Panc1 (cell line): ENCODE data around the gene MRC2. TPM values are rescaled to one million over a fixed set of nuclear protein-coding genes. Genes with fewer than 3 reads are reported as not detected.

Experiments
- ATAC-seq: fragments of 200-7000 bp; cut with Tn5 transposase; 2 replicates; pipeline ENCODE4 v1.9.1; 2020; ENCODE audit warnings: mild to moderate bottlenecking, moderate library complexity
- BruUV-seq: library from RNA; stranded (reverse); fragments of 400-500 nt; replicated peaks from 2 replicates; lab custom pipeline; 2021; lab: Mats Ljungman, UMichigan
- CTCF ChIA-PET: fragments of 300-600 bp; sonication (Branson Sonifier 250); formaldehyde crosslinking; loops from one replicate; lab custom pipeline; 2022; ENCODE audit warnings: antibody characterized with exemption; lab: Charles Lee
- POLR2A ChIA-PET: fragments of 300-600 bp; sonication (Branson Sonifier 250); formaldehyde crosslinking; loops from one replicate; lab custom pipeline; 2022; ENCODE audit warnings: antibody characterized with exemption; lab: Charles Lee
- DNase-seq: peaks from one replicate; pipeline ENCODE4 v3.0.0-alpha.2; 2010; ENCODE audit warnings: low read depth, low spot score
- H3K27ac ChIP-seq: 2 replicates; pipeline ENCODE4 v1.5.1; 2011; ENCODE audit warnings: mild to moderate bottlenecking, low read length, inconsistent platforms
- H3K27me3 ChIP-seq: fragments of 200-500 bp; sonication (Bioruptor generic); 2 replicates; pipeline ENCODE4 v1.6.0; 2014; ENCODE audit warnings: low read length, inconsistent platforms; ENCODE audit not compliant: control insufficient read depth, insufficient read depth
- H3K36me3 ChIP-seq: fragments of 200-500 bp; sonication (Bioruptor generic); 2 replicates; pipeline ENCODE4 v1.5.1; 2014; ENCODE audit warnings: inconsistent platforms, mild to moderate bottlenecking, low read length, moderate library complexity; ENCODE audit not compliant: control insufficient read depth, insufficient read depth
- H3K4me1 ChIP-seq: 2 replicates; pipeline ENCODE4 v1.5.1; 2011; ENCODE audit warnings: inconsistent platforms, mild to moderate bottlenecking, low read length, moderate library complexity; ENCODE audit not compliant: control insufficient read depth, insufficient read depth
- H3K4me3 ChIP-seq, 2 experiments: 2 replicates each; pipeline ENCODE4 v1.5.1; 2011 to 2012; ENCODE audit warnings: low read depth in 2 of 2, low read length in 2 of 2, mild to moderate bottlenecking in 2 of 2, inconsistent platforms in 1 of 2, moderate library complexity in 1 of 2
- H3K9me3 ChIP-seq: fragments of 200-500 bp; sonication (Bioruptor generic); 2 replicates; pipeline ENCODE4 v1.5.1; 2014; ENCODE audit warnings: low read depth, mild to moderate bottlenecking, inconsistent platforms, low read length, moderate library complexity; ENCODE audit not compliant: control insufficient read depth, insufficient read depth
- POLR2AphosphoS5 ChIP-seq: IDR thresholded peaks from 2 replicates; pipeline ENCODE4 v1.6.1; 2012; ENCODE audit warnings: mild to moderate bottlenecking, low read depth, low read length, moderate library complexity
- SIN3A ChIP-seq: IDR thresholded peaks from 2 replicates; pipeline ENCODE4 v1.6.1; 2012; ENCODE audit warnings: low read depth, mild to moderate bottlenecking, low read length, moderate library complexity, borderline replicate concordance; ENCODE audit not compliant: insufficient read depth
- TCF7L2 ChIP-seq: IDR thresholded peaks from 2 replicates; pipeline ENCODE4 v1.6.1; 2011; ENCODE audit warnings: mild to moderate bottlenecking, low read depth, low read length, inconsistent platforms
- in situ Hi-C: cut with HindIII; loops from 2 replicates; pipeline ENCODE4 v1.10.0; 2016; ENCODE audit warnings: low sequenced_read_pairs, low pct_unique_long_range_greater_than_20kb
- intact Hi-C: fragments of 100-400 bp; cut with micrococcal nuclease; formaldehyde crosslinking; loops from one replicate; pipeline ENCODE4 v1.10.0; 2022; ENCODE audit not compliant: unreplicated experiment
- total RNA-seq: library from RNA; stranded (reverse); gene quantifications from one replicate; pipeline ENCODE4 v1.2.1, GENCODE V29; 2021; ENCODE audit not compliant: unreplicated experiment
- TF ChIP-seq, protein P1 (sequence below), 2 experiments: IDR thresholded peaks; 2 replicates each; pipeline ENCODE4 v1.6.1; 2011 to 2012; ENCODE audit warnings: low read depth in 2 of 2, control low read depth in 1 of 2, low read length in 1 of 2, mild to moderate bottlenecking in 1 of 2, moderate library complexity in 1 of 2; ENCODE audit not compliant: insufficient read depth in 1 of 2
- TF ChIP-seq, protein P2 (sequence below): fragments of 450-650 bp; IDR thresholded peaks from 2 replicates; pipeline ENCODE4 v1.5.1; 2017; ENCODE audit warnings: mild to moderate bottlenecking

MRC2 gene
- total RNA-seq, 1 experiment from 2014 or later: 120 TPM

DNA sequence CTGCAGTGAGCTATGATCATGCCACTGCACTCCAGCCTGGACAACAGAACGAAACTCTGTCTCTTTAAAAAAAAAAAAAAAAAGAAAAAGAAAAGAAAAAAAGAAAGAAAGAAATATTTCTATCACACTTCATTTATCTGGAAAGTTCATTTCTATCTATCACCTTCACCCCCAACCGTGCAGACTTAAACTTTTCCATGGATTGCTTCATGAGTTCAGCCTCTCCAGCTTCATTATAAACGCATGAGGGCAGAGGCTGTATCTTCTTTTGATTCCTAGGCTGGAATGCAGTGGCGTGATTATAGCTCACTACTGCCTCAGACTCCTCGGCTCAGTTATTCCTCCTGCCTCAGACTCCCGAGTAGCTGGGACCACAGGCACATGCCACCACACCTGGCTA, 28.2 kb downstream of the MRC2 start:
- ATAC-seq (no peak), DNase-seq (no peak)
- intact Hi-C loops: no loop called here
- in situ Hi-C loops: no loop called here
- no peaks in the 10 kb centered on the region for H3K27me3 ChIP-seq
- H3K4me1 ChIP-seq: peaks cover 28% of the 10 kb centered on the region
- no peak overlapping the region for H3K4me3 ChIP-seq
- no peak overlapping the region for H3K27ac ChIP-seq
- no peaks in the 10 kb centered on the region for H3K36me3 ChIP-seq
- ChIA-PET POLR2A (interaction anchor here (0.7 kb wide), 1 partner anchor 49 kb away, joined by 5 read pairs; no protein-coding TSS in a partner anchor), CTCF (no interaction called here)
- no peaks in the 10 kb centered on the region for H3K9me3 ChIP-seq
- BruUV-seq: no TSS peak
- TF ChIP-seq, protein P1, sequence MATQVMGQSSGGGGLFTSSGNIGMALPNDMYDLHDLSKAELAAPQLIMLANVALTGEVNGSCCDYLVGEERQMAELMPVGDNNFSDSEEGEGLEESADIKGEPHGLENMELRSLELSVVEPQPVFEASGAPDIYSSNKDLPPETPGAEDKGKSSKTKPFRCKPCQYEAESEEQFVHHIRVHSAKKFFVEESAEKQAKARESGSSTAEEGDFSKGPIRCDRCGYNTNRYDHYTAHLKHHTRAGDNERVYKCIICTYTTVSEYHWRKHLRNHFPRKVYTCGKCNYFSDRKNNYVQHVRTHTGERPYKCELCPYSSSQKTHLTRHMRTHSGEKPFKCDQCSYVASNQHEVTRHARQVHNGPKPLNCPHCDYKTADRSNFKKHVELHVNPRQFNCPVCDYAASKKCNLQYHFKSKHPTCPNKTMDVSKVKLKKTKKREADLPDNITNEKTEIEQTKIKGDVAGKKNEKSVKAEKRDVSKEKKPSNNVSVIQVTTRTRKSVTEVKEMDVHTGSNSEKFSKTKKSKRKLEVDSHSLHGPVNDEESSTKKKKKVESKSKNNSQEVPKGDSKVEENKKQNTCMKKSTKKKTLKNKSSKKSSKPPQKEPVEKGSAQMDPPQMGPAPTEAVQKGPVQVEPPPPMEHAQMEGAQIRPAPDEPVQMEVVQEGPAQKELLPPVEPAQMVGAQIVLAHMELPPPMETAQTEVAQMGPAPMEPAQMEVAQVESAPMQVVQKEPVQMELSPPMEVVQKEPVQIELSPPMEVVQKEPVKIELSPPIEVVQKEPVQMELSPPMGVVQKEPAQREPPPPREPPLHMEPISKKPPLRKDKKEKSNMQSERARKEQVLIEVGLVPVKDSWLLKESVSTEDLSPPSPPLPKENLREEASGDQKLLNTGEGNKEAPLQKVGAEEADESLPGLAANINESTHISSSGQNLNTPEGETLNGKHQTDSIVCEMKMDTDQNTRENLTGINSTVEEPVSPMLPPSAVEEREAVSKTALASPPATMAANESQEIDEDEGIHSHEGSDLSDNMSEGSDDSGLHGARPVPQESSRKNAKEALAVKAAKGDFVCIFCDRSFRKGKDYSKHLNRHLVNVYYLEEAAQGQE (IDR thresholded peaks at IDR 0.05; ENCODE audit: insufficient read depth in 1 of 2, low read depth in 2 of 2, low read length in 1 of 2): no peak
- TF ChIP-seq SIN3A (no peak), POLR2AphosphoS5 (no peak), TCF7L2 (no peak)
- TF ChIP-seq, protein P2, sequence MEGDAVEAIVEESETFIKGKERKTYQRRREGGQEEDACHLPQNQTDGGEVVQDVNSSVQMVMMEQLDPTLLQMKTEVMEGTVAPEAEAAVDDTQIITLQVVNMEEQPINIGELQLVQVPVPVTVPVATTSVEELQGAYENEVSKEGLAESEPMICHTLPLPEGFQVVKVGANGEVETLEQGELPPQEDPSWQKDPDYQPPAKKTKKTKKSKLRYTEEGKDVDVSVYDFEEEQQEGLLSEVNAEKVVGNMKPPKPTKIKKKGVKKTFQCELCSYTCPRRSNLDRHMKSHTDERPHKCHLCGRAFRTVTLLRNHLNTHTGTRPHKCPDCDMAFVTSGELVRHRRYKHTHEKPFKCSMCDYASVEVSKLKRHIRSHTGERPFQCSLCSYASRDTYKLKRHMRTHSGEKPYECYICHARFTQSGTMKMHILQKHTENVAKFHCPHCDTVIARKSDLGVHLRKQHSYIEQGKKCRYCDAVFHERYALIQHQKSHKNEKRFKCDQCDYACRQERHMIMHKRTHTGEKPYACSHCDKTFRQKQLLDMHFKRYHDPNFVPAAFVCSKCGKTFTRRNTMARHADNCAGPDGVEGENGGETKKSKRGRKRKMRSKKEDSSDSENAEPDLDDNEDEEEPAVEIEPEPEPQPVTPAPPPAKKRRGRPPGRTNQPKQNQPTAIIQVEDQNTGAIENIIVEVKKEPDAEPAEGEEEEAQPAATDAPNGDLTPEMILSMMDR: no peak

DNA sequence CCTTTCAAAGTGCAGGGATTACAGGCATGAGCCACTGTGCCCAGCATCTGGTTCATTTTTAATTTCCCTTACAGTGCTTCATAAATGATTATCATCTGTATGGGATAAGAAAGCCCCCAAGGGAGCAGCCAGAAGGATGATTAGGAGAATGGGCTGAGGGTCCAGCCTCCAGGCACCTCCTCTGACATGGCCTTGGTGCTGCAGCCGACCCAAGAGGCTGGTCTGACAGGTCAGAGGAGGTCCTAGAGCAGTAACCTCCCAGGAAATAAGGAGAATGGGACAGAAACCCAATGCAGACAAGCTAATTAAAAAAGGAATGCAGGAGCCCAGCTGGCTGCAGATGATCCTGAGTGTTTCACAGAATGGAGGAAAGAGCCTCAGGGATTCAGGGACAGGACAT, 29.0 kb downstream of the MRC2 start:
- ChIA-PET POLR2A (no interaction called here), CTCF (no interaction called here)
- no peak for DNase-seq
- in situ Hi-C loops (no loop called here), intact Hi-C loops (no loop called here)
- Histone ChIP-seq H3K4me1 (peaks cover 24% of the 10 kb centered on the region), H3K9me3 (no peaks in the 10 kb centered on the region), H3K27me3 (no peaks in the 10 kb centered on the region), H3K4me3 (no peak overlapping the region), H3K36me3 (no peaks in the 10 kb centered on the region), H3K27ac (no peak overlapping the region)
- no peak for ATAC-seq
- BruUV-seq: no TSS peak
- TF ChIP-seq SIN3A: no peak
- TF ChIP-seq, protein P1 (IDR thresholded peaks at IDR 0.05; ENCODE audit: insufficient read depth in 1 of 2, low read depth in 2 of 2, low read length in 1 of 2): no peak
- no peak for TF ChIP-seq POLR2AphosphoS5
- TF ChIP-seq TCF7L2: no peak
- TF ChIP-seq, protein P2: no peak
